C4-2B (cell line): ENCODE data around the gene KRT33B.

Experiments
- H3K27ac ChIP-seq: fragments of 450-650 bp; 2 replicates; pipeline ENCODE4 v1.5.1; 2017
- ZFX ChIP-seq: fragments of 450-650 bp; IDR thresholded peaks from 2 replicates; pipeline ENCODE4 v1.6.1; 2017
- TF ChIP-seq, protein P1 (sequence below): fragments of 450-650 bp; conservative IDR thresholded peaks from 2 replicates; pipeline ENCODE4 v1.5.1; 2017; ENCODE audit warnings: mild to moderate bottlenecking

KRT33B gene

DNA sequence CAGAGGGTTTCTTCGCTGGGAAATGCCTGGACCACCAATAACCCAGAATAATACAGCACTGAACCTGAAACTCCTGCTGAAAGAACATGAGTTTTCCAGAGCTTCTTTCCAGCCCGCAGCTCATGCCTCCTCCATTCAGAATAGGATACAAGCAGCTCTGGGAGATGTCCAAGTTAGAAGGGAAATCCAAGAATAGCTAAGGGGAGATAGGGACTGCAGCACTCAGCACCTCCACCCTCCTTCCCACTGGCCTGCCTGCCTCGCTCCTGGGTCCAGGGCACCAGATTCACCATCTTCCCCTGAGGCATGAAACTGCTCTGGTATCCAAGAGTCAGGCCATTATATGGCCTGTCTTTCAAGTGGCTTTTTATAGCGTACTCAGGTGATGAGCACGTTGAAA lies 23.7 kb upstream of the KRT33B start:
- no peak overlapping the region for H3K27ac ChIP-seq
- TF ChIP-seq, protein P1, sequence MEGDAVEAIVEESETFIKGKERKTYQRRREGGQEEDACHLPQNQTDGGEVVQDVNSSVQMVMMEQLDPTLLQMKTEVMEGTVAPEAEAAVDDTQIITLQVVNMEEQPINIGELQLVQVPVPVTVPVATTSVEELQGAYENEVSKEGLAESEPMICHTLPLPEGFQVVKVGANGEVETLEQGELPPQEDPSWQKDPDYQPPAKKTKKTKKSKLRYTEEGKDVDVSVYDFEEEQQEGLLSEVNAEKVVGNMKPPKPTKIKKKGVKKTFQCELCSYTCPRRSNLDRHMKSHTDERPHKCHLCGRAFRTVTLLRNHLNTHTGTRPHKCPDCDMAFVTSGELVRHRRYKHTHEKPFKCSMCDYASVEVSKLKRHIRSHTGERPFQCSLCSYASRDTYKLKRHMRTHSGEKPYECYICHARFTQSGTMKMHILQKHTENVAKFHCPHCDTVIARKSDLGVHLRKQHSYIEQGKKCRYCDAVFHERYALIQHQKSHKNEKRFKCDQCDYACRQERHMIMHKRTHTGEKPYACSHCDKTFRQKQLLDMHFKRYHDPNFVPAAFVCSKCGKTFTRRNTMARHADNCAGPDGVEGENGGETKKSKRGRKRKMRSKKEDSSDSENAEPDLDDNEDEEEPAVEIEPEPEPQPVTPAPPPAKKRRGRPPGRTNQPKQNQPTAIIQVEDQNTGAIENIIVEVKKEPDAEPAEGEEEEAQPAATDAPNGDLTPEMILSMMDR: no peak
- TF ChIP-seq ZFX: no peak

DNA sequence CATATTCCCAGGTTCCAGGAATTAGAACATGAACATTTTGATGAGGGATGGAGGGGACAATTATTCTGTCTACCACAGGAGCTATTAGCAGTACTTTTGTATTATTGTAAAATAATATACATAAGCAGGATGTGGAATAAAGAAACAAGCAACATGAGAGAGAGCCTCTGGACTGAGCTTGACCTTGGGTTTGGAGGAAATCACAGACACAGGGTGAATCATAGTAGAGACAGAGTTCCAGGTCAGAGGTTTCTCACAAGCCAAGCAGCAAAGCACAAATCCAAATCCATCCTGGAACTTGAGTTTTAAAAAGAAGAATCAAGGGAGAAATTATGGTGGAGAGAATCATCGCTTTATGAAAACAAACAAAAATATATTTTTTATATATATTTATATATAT lies 22.7 kb upstream of the KRT33B start:
- TF ChIP-seq ZFX: no peak
- TF ChIP-seq, protein P1: no peak
- no peak overlapping the region for H3K27ac ChIP-seq

DNA sequence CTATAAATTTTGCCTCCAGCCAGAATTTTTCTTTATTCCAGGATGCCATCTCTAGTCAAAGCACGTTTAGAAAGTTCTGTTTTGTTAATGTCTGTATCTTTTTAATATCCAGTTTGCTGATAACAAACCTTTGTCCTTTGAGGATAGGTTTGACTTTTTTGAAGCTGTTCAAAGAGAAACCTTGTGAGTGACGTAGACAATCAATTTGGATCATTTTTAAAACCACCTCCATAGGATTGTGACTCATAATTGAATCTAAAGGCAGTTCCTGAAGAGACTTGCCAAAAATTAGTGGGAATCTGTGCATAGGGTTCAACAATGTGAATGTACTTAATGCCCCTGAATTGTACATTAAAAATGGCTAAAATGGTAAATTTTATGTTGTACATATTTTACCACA lies 21.9 kb upstream of the KRT33B start:
- H3K27ac ChIP-seq: no peak overlapping the region
- no peak for TF ChIP-seq ZFX
- TF ChIP-seq, protein P1: no peak

DNA sequence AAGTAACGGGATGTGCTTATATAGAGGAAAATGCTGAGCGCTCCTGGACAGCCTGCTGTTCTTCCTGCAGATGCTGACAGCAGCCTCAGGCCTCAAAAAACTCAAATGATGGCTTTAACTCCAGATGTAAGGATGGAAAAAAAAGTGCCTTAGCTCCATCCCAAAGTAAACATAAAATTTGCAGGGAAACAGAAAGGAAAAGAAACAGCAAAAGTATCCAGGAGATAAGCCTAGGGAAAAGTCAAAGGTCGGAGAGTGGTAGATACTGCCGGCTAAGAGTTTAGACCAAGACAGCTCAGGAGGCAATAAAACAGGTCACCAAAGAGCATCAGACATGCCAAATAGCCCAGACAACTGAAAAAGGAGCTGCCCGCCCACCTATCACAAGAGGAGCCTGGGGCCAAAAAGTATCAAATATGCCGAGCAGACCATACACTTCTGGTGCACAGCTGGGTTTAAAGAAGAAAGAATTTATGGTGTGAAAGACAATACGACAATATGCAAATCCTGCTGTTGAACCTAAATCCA lies 20.9 kb upstream of the KRT33B start:
- H3K27ac ChIP-seq: no peak overlapping the region
- TF ChIP-seq, protein P1: no peak
- no peak for TF ChIP-seq ZFX

DNA sequence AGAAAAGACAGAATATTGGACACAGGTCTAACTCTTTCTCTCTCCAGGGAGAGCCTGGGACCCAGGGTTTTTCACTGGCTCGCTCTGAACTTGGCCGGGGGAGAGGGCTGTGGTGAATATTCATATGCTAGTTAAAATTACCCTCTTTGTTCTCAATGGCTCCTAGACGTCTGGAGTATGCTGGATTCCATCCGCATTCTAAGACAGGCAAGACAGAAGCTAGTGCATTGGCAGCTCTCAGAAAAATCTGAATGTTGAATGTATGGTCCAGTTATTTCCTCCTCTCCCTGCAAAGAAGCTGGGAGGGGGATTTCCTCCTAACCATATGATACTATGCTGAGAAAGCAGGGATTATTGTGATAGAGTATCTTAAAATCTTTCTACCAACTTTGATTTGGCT lies 18.1 kb upstream of the KRT33B start:
- TF ChIP-seq, protein P1: no peak
- TF ChIP-seq ZFX: no peak
- H3K27ac ChIP-seq: no peak overlapping the region

DNA sequence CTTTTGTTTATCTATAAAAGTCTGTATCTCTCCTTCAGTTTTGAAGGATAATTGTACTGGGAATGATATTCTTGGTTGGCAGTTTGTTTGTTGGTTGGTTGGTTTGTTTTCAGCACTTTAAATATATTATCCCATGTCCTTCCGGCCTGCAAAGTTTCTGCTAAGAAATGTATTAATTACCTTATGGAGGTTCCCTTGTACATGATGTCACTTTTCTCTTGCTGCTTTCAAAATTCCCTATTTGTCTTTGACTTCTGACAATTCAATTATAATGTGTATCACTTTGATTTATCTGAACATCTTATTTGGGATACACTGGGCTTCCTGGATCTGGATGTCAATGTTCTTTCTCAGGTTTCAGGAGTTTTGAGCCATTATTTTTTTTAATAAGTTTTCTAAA lies 16.6 kb upstream of the KRT33B start:
- no peak overlapping the region for H3K27ac ChIP-seq
- TF ChIP-seq ZFX: no peak
- TF ChIP-seq, protein P1: no peak

DNA sequence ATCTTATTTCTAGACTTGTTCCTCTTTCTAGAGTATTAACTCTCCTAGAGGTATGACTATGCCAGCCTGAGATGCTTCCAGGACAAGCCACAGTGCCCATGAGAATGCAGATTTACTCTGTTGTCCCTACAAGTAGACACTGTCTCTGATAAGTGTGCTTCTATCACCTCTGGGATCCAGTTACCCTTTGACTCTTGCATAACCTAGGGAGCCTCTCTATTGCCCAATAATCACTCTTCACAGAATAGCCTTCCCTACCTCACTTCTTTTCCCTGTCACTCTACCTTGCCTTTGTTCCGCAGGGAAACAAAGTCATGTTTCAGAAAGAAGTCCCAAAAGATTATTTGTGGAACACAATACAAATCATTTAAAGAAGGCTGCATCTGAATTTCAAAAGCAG lies 14.1 kb upstream of the KRT33B start:
- TF ChIP-seq, protein P1: no peak
- no peak for TF ChIP-seq ZFX
- H3K27ac ChIP-seq: no peak overlapping the region
